Panc1 (cell line): Measurements from ENCODE around the gene OR7C1.

Source experiments
- REST ChIP-seq, 2 experiments: IDR thresholded peaks; 2 replicates each; pipeline ENCODE4 v1.6.1; 2011 to 2012; ENCODE audit warnings: low read depth in 2 of 2, control low read depth in 1 of 2, low read length in 1 of 2, mild to moderate bottlenecking in 1 of 2, moderate library complexity in 1 of 2; ENCODE audit not compliant: insufficient read depth in 1 of 2
- TF ChIP-seq, protein P1 (sequence below): fragments of 450-650 bp; IDR thresholded peaks from 2 replicates; pipeline ENCODE4 v1.5.1; 2017; ENCODE audit warnings: mild to moderate bottlenecking

DNA sequence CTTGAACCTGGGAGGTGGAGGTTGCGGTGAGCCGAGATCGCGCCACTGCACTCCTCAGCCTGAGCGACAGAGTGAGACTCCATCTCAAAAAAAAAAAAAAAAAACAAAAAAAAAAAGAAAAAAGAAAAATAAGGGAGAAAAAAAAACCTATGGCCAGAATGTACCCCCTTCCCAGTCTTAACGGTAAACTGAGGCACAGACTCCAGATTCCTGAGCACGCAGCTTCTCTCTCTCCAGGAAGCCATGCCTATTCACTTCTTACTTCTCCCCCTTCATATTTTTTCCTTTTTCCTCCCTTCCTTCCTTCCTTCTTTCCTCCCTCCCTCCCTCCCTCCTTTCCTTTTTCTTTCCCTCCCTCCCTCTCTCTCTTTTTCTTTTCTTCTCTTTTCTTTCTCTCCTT, 62.0 kb downstream of the OR7C1 start:
- TF ChIP-seq, protein P1, sequence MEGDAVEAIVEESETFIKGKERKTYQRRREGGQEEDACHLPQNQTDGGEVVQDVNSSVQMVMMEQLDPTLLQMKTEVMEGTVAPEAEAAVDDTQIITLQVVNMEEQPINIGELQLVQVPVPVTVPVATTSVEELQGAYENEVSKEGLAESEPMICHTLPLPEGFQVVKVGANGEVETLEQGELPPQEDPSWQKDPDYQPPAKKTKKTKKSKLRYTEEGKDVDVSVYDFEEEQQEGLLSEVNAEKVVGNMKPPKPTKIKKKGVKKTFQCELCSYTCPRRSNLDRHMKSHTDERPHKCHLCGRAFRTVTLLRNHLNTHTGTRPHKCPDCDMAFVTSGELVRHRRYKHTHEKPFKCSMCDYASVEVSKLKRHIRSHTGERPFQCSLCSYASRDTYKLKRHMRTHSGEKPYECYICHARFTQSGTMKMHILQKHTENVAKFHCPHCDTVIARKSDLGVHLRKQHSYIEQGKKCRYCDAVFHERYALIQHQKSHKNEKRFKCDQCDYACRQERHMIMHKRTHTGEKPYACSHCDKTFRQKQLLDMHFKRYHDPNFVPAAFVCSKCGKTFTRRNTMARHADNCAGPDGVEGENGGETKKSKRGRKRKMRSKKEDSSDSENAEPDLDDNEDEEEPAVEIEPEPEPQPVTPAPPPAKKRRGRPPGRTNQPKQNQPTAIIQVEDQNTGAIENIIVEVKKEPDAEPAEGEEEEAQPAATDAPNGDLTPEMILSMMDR = no peak
- no peak for TF ChIP-seq REST (IDR thresholded peaks at IDR 0.05; ENCODE audit: insufficient read depth in 1 of 2, low read depth in 2 of 2, low read length in 1 of 2)
